HCT116 (cell line): Measurements from ENCODE around the gene SCT.

Source experiments
- ATF3 ChIP-seq: IDR thresholded peaks from 2 replicates; pipeline ENCODE4 v1.6.1; 2012
- CEBPB ChIP-seq: IDR thresholded peaks from 2 replicates; pipeline ENCODE4 v1.6.1; 2012; ENCODE audit warnings: low read depth
- CTCF ChIP-seq, 3 experiments: fragments of 200-600 bp in 1 of 3; sonication (generic) in 1 of 3; IDR thresholded peaks in 2 of 3; conservative IDR thresholded peaks in 1 of 3; 2 replicates each; pipeline ENCODE4 v1.5.1; 2012 to 2017; ENCODE audit warnings: low read depth in 2 of 3, low read length in 2 of 3, antibody characterized with exemption in 1 of 3, borderline replicate concordance in 1 of 3, control low read depth in 1 of 3, mild to moderate bottlenecking in 1 of 3, mixed read lengths in 1 of 3, mixed run types in 1 of 3, moderate library complexity in 1 of 3; ENCODE audit not compliant: insufficient read depth in 1 of 3
- EZH2 ChIP-seq: fragments of 200-600 bp; sonication (generic); IDR thresholded peaks from 2 replicates; pipeline ENCODE4 v1.6.1; 2017; ENCODE audit warnings: antibody characterized with exemption, mixed run types
- MAX ChIP-seq: IDR thresholded peaks from 2 replicates; pipeline ENCODE4 v1.6.1; 2012
- POLR2A ChIP-seq: IDR thresholded peaks from 2 replicates; pipeline ENCODE4 v1.7.0; 2011; ENCODE audit warnings: borderline replicate concordance; ENCODE audit not compliant: insufficient read depth, insufficient read length; ENCODE audit errors: extremely low read depth
- RAD21 ChIP-seq: IDR thresholded peaks from 2 replicates; pipeline ENCODE4 v1.6.1; 2012; ENCODE audit warnings: low read depth, mild to moderate bottlenecking
- YY1 ChIP-seq: IDR thresholded peaks from 2 replicates; pipeline ENCODE4 v1.6.1; 2011; ENCODE audit warnings: low read length, low read depth, moderate library complexity, mild to moderate bottlenecking; ENCODE audit not compliant: insufficient replicate concordance; ENCODE audit errors: extremely low read depth
- ZFX ChIP-seq: fragments of 450-650 bp; IDR thresholded peaks from 2 replicates; pipeline ENCODE4 v1.6.1; 2017

- TF ChIP-seq CTCF (IDR thresholded peaks at IDR 0.05 in 2 of 3, conservative IDR thresholded peaks at IDR 0.05 in 1 of 3; ENCODE audit: borderline replicate concordance in 1 of 3, insufficient read depth in 1 of 3, low read depth in 2 of 3, low read length in 2 of 3) (no peak), ZFX (no peak), CEBPB (no peak), RAD21 (no peak), EZH2 (no peak), YY1 (no peak), ATF3 (no peak), MAX (no peak), POLR2A (no peak)
These were observed 1.2 kb downstream of the SCT start for GRCh38 chr11:625636-626268.
